ENCODE measurements around the gene DYSF. TPM values are rescaled to one million over a fixed set of nuclear protein-coding genes. Genes with fewer than 3 reads are reported as not detected.

Gene DYSF
- total RNA-seq, 1 donor from 2014 or later, result 23.2 TPM

DNA sequence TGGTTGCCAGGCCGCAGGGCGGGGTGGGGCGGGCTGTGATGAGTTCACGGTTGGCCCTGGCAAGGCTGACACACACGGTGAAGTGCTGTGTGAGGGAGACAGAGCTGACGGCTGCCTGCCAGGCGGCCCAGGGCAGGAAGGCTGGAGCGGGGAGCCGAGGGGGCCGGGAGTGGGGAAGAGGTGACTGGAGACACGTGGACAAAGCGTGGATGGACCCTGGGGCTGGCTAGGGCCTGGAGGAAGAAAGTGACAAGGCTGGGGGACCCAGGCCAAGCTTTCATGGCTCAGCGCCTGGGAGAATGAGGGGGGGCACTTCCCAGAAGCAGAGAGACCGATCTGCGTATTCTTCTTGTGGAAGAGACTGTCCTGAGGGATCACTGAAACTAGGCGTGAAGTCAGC is 123.2 kb downstream of the DYSF start:
- peak; percentile 12 for DNase-seq

DNA sequence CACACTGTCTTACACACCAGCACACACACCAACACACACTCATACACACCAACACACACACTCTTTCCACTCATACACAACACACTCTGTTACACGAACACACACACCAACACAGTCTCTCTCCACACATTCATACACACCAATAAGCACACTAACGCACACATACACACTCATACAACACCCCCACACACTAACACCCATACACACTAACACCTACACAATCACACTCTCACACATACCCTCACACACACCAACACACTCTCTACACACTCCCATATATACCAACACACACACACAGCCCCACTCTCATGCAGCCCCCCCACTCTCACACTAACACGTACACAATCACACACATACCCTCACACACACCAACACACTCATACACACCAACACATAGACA is 123.8 kb downstream of the DYSF start:
- DNase-seq, result no peak

DNA sequence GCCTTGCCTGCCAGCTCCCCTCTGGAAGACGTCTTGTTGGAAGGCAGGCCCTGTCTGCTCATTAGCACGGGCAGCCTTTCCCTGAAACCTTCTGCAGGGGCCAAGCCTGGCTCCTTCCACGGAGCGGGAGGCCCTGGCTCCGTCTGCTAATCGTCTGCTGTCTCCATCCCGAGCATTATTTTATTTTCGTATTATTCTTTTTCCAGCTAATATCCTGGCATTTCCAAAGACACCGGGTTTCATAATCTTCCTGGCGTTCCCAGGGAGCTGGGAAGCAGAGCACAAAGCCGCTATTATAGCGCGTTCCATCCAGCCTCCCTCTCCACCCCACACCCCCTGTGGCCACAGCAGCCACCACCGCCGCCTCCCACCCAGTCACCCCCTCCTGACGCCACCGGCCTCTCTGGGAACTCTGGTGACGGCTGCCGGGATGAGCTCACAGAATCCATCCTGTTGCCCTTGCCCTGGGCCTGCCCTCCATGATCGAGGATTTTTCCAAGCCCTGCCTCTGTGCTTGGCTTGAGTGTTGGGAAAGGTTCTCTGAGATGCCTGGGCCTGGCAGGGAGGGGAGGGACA is 125.5 kb downstream of the DYSF start:
- DNase-seq, result peak; percentile 47

DNA sequence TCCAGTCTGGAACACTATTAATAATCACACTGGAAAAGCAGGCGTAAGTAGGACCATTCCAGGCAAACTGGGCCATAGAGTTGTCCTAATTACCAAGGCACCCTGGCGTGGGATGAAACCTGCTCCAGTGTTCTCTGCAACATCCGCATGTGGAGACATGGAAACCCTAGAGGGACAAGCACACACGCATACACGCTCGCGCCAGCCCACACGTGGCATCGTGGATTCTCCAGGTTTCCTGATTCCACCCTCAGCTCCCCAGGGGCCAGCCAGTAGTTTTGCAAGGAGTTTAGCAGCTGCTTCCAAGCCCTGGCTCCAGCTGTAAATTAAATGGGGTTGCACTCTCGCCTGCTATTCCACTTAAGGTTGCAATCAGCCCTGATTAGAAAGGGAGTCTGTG is 127.7 kb downstream of the DYSF start:
- peak; percentile 64 for DNase-seq

DNA sequence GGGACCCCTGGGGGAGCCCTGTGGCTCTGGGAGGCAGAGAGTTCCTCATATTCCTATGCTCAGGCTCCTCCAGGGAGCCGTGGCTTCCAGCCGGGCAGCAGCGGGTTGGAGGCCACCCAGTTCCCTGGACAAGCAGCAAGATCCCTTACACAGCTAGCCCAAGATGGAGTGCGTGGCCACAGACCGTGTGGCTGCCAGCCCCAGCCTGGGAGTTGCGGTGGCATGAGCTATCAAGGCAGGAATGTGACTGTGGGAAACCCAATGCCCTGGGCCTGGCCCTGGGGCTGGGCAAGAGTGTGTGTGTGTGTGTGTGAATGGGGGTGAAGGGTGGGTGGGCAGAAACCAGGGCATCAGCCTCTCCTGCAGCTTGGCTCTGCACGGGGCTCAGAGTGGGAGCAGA is 130.5 kb downstream of the DYSF start:
- DNase-seq, result no peak

DNA sequence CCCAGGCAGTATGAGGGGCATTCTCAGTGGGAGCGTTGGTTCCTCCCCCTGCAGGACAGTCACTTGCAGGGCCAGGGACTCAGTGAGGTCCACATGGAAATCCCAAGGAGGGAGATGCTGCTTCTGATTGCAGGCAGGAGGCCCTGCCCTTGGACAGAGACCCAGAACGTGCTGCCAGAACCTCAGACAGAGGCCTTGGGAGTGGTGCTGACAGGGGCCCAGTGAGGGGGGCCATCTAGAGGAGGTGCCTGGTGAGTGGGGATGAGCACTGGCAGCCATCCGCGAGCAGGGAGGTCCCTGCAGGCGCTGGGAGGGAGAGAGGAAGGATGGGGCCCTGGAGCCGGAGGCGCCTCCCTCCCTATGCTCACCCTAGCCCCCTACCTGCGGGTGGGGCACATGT is 133.1 kb downstream of the DYSF start:
- DNase-seq, result peak; percentile 36

DNA sequence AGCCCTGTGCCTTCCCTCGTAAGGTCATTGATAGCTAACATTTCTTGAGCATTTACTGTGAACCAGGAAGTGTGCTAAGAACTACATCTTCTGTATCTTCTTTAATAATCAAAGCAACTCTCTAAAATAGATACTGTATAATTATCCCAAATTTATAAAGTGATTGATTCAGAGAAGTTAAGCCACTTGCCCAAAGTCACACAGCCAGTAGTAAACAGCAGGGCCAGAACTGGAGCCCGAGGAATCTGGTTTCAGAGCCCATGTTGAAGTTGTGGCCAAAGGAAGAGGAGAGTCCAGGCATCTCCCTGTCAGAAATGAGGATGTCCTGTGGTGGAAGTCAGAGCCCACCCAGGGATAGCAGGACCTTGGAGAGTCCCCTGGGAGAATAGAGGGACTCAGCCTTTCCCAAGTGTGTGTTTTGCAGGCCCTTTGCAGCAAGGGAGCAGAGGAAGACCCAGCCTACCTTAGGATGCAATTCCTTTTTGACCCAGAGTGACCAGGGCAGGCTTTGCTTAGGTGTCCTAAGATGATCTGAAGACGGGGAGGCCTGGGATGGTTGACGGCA is 134.2 kb downstream of the DYSF start:
- DNase-seq, result no peak

DNA sequence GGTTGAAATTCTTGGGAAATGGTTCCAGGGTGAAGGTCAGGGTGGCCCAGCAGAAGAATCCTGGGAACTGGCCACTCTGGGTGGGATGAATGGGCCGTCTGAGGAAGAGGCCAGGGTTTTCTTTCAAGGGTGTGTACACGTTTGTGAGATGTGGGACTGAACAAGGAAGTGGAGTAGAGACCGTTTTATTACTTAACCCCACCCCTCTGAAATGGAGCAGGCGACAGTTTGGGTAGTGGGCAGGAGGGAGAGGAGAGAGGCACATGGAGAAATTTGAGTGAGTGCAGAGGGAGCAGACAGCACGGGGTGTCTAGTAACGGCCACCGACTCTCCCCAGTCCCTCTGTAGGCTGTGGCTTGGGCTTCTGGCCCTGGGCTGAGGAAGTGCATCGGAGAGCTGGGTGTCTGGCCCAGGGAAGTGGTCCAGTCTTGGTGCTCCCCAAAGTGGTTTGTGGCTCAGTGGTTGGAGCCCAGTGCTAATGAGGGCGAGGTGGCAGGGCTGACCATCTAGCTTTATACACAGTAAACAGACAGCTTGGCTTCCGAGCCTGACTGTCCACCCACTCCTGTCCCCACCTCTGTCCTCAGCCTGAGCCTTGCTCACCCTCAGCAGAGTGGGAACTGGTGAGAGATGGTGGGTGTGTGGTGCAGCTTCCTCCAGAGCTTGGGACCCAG is 135.3 kb downstream of the DYSF start:
- no peak for DNase-seq

DNA sequence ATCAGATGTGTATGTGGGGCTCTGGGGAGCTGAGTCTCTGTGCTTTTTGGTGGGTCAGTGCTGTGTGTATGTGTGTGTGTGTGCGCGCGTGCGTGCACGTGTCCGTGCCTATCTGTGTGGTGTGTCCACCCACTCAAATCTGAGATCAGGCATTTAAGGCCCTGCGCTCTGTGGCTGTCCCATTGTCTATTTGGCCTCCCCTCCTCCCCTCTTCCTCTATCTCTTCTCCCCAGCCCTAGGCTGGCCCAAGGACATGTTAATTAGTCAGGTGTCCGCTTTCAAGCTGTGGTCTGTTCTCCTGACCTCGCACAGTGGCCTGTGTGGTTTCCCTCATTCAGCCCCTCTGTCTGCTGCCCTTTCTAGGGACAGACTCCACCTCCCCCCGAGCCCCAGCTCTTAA is 136.4 kb downstream of the DYSF start:
- no peak for DNase-seq

DNA sequence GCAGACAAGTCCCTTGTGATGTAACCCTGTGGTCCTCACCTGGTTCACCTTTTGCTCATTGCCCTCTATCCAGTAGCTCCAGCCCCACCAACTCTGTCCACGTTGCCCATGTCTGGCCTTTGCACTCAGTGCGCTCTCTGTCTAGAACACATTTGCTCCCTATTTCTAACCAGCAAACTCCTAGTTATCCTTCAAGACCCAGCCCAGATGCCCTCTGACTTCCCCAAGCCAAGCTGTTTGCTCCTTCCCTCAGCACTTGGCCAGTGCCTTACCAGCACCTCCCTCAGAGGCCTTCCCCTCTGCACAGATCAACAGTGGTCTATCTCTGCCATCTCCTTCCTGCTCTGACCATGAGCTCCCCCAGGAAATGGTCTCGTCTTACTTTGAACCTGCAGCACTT is 137.7 kb downstream of the DYSF start:
- no peak for DNase-seq

DNA sequence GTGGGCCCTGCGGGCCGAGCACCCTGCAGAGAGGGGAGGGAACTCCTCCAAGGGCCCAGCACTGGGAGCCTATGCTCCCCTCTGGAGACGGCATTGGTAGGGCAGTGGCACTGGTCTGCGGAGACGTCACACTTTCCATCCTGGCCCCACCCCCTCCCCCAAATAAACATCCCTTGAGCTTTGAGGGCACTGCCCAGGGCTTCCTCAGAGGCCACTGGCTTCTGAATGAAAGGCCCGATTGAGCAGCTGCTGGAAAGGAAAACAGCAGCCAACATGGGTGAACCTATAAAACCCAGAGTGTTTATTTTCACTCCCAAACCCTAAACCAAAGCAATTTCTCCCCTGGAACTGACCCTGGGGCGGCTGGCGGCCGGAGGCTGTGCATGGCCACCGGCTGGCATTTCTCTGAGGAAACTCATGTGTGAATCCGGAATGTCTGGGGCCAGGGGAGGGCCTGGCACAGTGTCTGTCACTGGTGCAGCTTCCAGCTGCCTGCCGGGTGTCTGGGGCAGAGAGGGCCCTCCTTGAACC is 138.9 kb downstream of the DYSF start:
- no peak for DNase-seq

DNA sequence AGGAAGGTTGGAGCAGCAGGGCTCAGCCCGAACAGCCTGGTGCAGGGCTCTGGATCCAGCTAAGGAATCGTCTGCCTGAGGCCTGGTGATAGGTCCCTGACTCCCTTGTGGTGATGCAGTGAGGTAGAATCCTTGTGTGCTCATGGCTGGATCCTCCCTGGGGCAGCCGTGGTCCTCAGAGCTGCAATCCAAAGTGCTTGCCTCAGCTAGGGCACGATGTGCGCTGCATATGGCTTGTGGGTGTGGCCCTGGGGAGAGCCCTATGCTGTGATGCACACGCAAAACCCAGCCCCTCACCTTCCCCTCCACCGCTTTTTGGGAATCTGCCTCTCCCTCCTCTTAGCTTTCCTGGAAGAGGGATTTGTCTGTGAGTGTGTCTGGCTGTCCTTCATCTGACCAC is 142.2 kb downstream of the DYSF start:
- peak; percentile 46 for DNase-seq

DNA sequence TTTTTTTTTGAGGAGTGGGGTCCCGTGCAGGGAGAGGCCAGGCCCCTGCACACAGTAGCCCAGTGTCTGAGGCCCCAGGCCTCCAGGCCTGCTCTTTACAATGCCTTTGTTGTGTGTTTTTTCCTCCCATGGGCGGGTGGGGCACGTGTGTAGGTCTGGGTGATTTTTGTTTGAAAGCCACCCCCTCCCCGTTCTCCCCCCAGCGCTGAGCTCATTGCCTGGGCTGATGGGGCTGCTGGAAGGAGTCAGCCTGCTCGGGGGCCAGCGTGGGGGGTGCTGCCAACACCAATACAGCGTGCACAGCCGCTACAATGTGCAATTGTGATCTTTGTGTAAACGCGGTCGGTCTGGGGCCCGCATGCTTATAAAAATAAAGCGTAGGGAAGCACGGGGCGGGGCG is 142.7 kb downstream of the DYSF start:
- DNase-seq, result peak; percentile 47

DNA sequence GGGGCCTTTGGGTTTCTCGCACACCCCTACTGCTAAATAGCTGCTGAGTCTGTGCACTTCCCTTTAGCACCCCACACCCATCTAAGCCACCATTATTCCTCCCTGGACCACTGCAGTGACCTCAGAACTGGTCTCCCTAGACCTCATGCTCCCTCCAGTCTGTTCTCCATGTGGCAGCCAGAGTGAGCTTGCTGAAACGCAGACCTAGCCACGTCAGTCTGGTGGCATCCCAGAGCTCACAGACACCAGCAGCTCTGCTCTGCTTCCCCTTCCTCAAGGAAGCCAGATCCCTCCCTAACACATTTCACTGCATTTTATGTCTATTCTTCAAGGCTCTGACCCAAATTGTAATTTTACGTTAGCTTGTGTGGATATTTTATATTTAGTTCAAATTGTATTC is 144.4 kb downstream of the DYSF start:
- peak; percentile 61 for DNase-seq

DNA sequence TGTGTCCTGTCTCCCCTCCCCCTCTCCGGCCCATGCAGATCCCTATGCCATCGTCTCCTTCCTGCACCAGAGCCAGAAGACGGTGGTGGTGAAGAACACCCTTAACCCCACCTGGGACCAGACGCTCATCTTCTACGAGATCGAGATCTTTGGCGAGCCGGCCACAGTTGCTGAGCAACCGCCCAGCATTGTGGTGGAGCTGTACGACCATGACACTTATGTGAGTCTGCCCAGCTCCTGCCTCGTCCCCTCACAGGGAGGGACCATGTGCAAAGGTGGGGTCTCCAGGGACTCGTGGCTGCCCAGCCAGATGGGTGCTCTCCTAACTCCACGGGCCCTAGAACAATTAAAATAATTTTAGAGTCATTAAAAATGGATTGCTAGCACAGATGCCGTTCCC is 145.2 kb downstream of the DYSF start:
- DNase-seq, result no peak

DNA sequence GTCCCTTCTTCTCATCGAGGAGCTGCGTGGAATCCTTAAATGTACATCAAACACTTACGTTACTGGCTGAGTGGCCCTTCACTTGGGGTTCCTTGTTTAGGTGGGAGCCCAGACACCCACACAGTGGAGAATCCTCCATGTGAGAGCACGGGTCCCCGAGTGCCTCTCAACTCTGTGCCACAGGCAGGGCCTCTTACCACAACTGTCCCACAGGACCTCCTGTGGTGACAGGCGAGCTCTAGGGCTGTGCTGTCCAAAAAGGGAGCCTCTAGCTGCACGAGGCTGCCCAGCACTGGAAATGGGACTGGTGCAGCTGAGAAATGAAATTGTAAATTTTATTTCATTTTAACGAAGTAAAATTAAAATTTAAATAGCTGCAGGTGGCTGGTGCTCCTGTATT is 145.7 kb downstream of the DYSF start:
- no peak for DNase-seq

DNA sequence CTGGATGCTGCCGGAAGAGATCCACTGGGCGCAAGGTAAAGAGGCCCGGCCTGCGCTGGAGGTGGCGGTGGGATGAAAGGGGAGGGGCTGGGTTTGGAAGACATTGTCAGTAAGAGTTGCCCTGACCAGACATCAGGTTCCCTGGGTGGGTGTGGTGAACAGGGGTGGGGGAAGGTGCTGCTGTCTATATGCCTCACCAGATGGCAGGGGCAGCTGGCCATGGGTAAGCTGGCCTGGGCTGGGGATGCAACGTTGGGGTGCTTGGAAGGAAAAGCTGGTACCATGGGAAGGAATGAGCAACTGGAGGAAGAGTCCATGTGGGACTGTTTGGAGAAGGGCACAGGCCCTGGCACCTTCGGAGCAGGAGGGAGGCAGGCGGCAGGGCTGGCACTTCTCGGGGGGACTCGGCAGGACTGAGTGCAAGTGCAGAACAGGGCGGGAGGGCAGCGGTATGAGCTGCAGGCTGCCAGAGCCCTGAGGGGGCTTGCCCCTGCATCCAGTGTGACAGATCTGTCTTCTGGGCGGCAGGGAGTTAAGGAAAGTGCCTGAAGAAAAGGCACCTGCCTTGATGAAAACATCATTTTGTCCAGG is 146.4 kb downstream of the DYSF start:
- DNase-seq, result no peak

DNA sequence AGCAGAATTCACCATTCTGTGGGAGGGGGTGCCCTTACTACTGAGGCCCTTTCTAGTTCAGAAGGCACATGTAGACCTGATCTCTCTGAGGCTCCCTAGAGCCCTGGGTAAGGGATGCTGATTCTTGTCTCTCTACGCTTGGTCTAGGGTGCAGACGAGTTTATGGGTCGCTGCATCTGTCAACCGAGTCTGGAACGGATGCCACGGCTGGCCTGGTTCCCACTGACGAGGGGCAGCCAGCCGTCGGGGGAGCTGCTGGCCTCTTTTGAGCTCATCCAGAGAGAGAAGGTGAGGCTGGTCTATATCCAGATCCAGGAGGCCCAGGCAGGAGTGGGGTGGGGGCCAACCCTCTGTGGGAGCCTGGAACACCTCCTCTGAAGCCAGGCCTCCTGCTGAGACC is 147.2 kb downstream of the DYSF start:
- no peak for DNase-seq

DNA sequence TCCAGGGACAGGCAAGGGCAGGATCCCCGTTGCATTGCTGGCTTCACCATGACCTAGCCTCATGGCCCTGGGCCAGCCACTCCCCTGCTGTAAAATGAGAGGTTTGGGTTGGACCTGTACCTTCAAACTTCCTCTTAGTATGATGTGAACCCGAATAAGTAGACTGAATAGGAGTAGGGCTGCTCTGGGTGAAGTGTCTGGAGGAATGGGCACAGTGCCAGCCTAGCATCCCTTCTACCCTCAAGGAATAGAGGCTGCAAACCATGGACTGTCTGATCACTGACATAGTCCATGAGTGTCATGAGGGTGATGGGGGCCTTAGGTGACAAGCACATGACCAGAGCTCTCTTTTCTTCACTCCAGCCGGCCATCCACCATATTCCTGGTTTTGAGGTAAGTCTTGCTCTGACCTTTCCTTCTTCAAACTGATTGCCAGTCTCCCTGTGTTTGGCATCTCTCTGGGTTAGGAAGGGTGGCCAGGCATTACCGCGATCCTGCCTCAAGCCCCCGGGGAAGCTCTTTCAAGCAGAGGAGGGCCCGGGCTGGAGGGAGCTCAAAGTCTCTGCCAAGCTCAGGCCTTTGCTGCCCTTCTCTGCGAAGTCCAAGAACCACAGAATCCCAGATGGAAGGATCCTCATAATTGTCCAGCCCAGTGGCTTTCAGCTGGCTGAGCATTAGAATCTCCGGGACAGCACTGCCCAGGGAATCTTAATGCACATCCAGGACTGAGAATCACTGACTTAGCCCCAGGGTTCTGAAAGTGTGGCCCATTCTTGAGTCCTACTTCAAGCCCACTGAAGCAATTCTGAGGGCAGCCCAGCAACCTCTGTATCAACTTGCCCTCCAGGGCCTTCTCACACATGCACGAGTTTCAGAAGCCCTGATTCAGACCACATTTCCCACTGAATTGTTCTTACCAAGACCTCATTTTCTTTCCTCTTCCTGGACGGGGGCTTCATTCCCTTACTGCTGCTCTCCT is 148.1 kb downstream of the DYSF start:
- DNase-seq, result no peak

DNA sequence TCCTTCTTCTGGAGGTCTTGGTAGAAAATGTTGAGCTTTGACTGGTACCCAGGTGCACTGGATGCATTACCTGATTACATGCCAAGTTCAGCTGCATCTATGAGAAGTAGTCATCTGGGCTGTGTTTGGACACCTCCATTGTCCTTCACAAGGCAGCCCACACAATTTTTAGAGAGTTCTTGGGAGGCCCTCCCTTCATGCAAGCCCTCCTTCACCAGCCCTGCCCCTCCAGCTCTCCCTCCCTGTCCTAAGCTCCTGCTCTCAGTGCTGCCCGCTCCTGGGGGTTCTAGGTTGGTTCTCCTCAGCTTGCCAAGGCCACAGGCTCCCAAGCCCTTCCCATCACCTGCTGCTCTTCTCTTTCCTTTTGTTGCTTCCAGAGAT is 148.7 kb downstream of the DYSF start:
- no peak for DNase-seq

DNA sequence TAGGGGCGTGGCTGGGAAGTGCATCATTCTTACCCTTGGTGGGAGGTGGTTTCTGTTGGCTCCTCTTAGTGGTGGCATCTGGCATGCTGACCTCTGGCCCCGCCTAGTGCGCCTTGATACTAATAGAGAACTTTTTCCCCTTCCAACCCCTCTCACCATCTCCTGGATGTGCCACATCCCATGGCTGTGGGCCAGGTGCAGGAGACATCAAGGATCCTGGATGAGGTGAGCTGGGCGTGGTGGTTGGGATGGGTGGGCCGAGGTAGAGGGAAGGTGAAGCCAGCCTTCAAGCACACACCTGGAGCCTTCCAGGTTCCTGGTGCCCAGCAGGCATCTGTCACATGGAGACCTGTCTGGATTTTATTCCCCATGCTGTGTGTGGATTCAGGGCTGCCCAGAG is 149.2 kb downstream of the DYSF start:
- no peak for DNase-seq

DNA sequence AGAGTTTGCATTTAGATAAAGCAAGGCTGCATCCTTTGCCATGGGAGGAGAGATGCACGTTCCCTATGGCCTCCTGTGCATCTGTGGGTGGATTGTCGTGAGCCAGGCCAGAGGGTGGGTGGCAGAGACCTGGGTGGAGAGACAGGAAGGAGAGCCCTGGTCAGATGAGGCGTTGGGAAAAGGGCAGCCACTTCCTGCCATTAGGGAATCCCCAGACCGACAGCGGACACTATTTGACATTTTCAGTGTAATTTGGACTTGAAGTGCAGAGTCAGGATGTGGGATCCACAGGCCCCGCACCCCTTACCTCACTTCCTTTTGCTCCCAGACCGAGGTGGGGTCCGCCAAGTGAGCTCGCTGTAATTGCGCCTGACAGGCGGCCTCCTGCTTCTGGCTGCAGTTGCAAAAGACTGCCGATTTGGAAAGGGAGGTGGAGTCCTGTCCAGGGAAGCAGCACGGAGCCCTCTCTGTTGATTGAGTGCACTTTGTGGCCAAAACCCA is 150.0 kb downstream of the DYSF start:
- no peak for DNase-seq

Data from skin of body (tissue), 2 donors.